Sigmoid colon (tissue), 4 donors: ENCODE results near the gene TOLLIP.
"Not testable (repeated sequence)": the region's sequence is repeated elsewhere in the genome, so short reads cannot be mapped to it uniquely, and the experiment has no call there.

Experiments used
- CTCF ChIP-seq, 4 experiments: fragments of 450-650 bp in 3 of 4; fragments of 200-600 bp in 1 of 4; IDR thresholded peaks; one replicate each; pipeline ENCODE4 v1.5.1; 2016 to 2019; ENCODE audit warnings: antibody characterized with exemption in 4 of 4, mild to moderate bottlenecking in 3 of 4, moderate library complexity in 2 of 4
- EP300 ChIP-seq, 4 donors: sonication (generic); formaldehyde crosslinking; IDR thresholded peaks; one replicate each; pipeline ENCODE4 v1.6.1; 2017; ENCODE audit warnings: antibody characterized with exemption in 4 of 4
- POLR2AphosphoS5 ChIP-seq, 4 donors: sonication (generic); formaldehyde crosslinking; IDR thresholded peaks; one replicate each; pipeline ENCODE4 v1.6.1; 2017; ENCODE audit warnings: antibody characterized with exemption in 4 of 4

- TF ChIP-seq CTCF, EP300, POLR2AphosphoS5 (IDR thresholded peaks at IDR 0.05): not testable (repeated sequence)
Measured at GRCh38 chr11:1248951-1249350, 60.5 kb downstream of the TOLLIP start.
